ENCODE results near the gene ITCH. TPM values are rescaled to one million over a fixed set of nuclear protein-coding genes. Genes with fewer than 3 reads are reported as not detected.

Gene ITCH
- total and polyA plus RNA-seq, 2 of the 8 experiments (the other 6 are each of a cell fraction or from before 2014, with no cell fraction given): 3.9 to 45.2 TPM

GRCh38 chr20:34491932-34492509 lies 128.9 kb downstream of the ITCH start (continued):
- TF ChIP-seq EP300 (IDR thresholded peaks at IDR 0.05; ENCODE audit: borderline replicate concordance in 1 of 2, low read depth in 2 of 2, low read length in 2 of 2) (no peak), SP4 (IDR thresholded peaks at IDR 0.05; ENCODE audit: low read length) (no peak), POLR2A (IDR thresholded peaks at IDR 0.05; ENCODE audit: control extremely low read depth in 1 of 2, low read depth in 2 of 2, low read length in 2 of 2) (no peak), BCL11A (IDR thresholded peaks at IDR 0.05; ENCODE audit: low read depth in 2 of 2, low read length in 2 of 2) (no peak)
